Measurements from ENCODE around the gene COL13A1.

GRCh38 chr10:69885379-69886013, 83.8 kb downstream of the COL13A1 start:
- no peak for TF ChIP-seq ZNF274 (IDR thresholded peaks at IDR 0.05; ENCODE audit: borderline replicate concordance, extremely low read depth, low read length)
- no peak for TF ChIP-seq YY1 (IDR thresholded peaks at IDR 0.05; ENCODE audit: low read depth, low read length)
- TF ChIP-seq CREB1 (IDR thresholded peaks at IDR 0.05): no peak
- no peak for TF ChIP-seq CHD2 (IDR thresholded peaks at IDR 0.05; ENCODE audit: low read length)
- TF ChIP-seq CTCF (IDR thresholded peaks at IDR 0.05; ENCODE audit: control extremely low read depth in 1 of 3, insufficient read depth in 1 of 3, low read depth in 1 of 3, low read length in 3 of 3): peak in 2 of 3 experiments; percentile 38 to 50; a peak in 2 of 4 replicates
- TF ChIP-seq POLR2A (IDR thresholded peaks at IDR 0.05; ENCODE audit: control extremely low read depth in 1 of 2, low read depth in 2 of 2, low read length in 2 of 2): no peak
- no peak for TF ChIP-seq MAX (IDR thresholded peaks at IDR 0.05)
- TF ChIP-seq EZH2 (IDR thresholded peaks at IDR 0.05; ENCODE audit: low read depth, low read length, severe bottlenecking): no peak
- TF ChIP-seq SP1 (IDR thresholded peaks at IDR 0.05; ENCODE audit: low read depth, low read length): no peak
- no peak for TF ChIP-seq SUZ12 (IDR thresholded peaks at IDR 0.05; ENCODE audit: low read length)

Measured in H1 (cell line).